Right ventricle myocardium superior (tissue), 1 donor: ENCODE results near the gene ARHGEF33. TPM values are rescaled to one million over a fixed set of nuclear protein-coding genes. Genes with fewer than 3 reads are reported as not detected.
A peak's percentile ranks its signal among the peaks of the same experiment; 100 is the strongest.

ENCODE experiments used
- ATAC-seq: fragments of 200-7000 bp; cut with Tn5 transposase; one replicate; pipeline ENCODE4 v1.9.1; 2020; ENCODE audit warnings: mild to moderate bottlenecking; ENCODE audit not compliant: poor library complexity
- DNase-seq: peaks from one replicate; pipeline ENCODE4 v3.0.0-alpha.2; 2020
- intact Hi-C: fragments of 100-400 bp; cut with DNase I; formaldehyde crosslinking; loops from one replicate; pipeline ENCODE4 v1.11.2; 2022
- total RNA-seq: library from RNA; stranded (reverse); fragmentation: NEBNext Ultra II Directional; extraction: Animal tissue kit (Norgen Biotek cat#: 25700); gene quantifications from one replicate; pipeline ENCODE4 v1.2.1, GENCODE V29; 2021
- donor health status: DM: no; HTN: yes; CAD: no; lungs with severe emphysema.

The ARHGEF33 gene
- total RNA-seq, 1 donor from 2014 or later, result 0.32 TPM

DNA sequence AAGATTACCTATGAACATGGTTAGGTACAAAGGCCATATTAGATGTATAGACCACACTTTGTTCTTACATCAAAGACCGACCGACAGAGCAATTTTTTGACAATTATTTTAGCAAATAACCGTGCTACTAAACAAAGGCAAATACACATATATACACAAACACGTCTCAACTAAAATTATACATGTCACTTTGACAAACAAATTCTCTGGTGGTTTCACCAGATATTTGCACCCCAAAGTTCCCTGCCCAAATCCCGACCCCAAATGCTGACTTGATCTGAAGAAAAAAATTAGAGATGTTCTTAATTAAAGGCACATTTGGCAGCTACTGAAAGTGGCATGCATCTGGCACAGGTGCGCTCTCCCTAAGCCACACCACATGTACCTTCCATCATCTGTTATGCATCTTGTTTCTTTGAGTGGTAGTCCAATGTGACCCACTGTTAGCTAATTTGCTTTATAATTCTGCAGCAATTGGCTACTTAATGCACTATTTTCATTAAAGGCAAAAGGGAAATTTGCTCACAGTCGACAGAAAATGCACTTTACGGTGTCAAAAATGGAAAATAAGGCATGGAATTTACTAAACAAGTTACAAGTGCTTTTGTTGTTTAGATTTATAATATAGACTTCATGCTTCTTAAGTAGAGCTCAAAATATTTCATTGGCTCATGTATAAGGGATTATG lies 92.1 kb downstream of the ARHGEF33 start:
- intact Hi-C loops, result no loop called here
- ATAC-seq (no peak), DNase-seq (no peak)

DNA sequence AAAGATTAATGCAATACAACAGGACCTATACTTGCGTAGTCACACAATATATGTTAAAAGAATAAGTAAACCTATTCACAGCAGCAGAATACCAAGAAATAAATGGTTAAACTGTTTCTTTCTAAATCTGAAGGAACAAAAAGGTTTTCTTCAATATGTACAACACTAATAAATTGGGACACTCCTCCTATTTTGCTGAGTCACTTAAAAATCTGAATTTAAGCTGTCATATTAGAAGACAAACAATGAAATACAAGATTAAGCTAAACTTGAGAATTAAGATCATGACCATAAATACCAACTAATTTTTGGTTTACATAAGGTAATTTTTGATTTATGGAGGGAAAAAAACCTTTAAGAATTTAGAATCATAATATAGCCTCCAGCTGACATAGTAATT lies 92.8 kb downstream of the ARHGEF33 start:
- intact Hi-C loops, result no loop called here
- no peak for ATAC-seq

DNA sequence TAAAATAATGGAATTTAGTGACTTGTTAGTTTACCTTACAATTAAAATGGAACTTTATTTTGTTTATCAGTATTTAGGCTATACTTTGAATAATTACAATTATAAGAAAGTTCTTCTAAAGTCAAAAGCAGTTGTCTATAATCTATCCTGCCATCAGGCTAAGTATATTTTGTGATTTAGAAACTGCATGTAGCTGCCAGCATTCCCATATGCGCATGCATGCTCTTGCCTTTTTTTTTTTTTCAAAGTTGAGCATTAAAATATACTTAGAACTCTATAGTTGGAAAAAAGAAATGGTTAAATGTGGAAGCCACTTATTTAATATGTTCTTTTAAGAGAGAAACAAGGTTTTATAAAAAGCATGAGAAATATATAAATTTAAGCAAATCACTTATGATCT lies 99.0 kb downstream of the ARHGEF33 start:
- DNase-seq (no peak), ATAC-seq (no peak)
- intact Hi-C loops, result no loop called here

More for the DNA sequence above, 92.8 kb downstream of the ARHGEF33 start:
- no peak for DNase-seq

DNA sequence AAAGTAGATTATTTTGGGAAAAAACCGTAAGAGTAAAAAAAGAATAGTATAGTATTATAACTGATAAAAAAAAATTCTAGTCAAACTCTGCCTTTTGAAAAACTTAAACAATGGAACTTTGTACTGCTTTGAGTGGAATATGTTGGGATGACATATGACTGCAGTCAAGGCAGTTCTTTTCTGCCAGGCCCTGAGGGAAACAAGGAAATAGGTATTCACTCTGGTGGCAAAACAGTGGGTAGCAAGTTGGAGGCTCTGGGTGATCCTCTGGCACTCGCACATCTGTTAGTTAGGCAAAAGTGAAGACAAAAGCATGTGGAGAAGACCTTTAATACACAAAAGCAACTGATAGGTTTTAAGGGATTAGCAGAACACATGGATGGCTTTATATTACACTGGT lies 102.2 kb downstream of the ARHGEF33 start:
- intact Hi-C loops, result no loop called here
- DNase-seq, result no peak
- ATAC-seq, result no peak

DNA sequence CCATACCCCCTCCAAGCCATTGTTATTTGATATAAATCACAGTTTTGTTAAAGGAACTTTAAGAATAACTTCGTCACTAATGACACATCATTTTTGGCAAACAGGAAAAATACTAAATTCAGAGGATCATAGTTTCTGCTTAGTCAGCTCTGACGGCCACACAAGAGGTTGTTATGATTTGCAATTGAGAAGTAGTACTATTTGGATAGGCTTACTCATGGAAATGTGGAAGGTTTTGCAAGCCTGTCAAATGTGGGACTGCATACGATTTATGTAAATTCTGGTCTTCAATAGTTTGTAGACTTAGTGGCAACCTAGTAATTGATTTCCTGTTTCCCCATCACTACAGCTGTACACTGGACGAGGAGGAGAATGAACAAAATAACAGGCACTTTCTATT lies 108.1 kb downstream of the ARHGEF33 start:
- ATAC-seq (peak; percentile 22), DNase-seq (no peak)
- intact Hi-C loops, result no loop called here

DNA sequence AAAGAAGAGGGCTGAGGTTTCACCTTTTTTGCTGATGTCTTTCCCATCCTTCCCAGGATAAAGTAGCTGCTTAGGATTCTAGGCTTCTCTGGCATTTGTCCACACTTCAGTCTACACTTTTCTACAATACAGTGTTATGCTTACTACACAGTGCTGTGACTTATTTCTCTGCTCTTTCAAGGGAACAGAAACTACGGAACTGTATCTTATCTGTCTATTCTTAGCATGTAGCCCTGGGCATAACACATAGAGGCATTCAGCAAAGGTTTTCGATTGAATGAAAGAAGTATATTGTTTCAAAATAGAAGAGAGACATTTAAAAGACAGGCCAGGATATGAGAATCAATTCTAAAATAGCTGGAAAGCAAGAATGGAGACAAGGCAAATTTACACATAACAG lies 110.9 kb downstream of the ARHGEF33 start:
- DNase-seq (no peak), ATAC-seq (peak; percentile 68)
- intact Hi-C loops, result no loop called here

DNA sequence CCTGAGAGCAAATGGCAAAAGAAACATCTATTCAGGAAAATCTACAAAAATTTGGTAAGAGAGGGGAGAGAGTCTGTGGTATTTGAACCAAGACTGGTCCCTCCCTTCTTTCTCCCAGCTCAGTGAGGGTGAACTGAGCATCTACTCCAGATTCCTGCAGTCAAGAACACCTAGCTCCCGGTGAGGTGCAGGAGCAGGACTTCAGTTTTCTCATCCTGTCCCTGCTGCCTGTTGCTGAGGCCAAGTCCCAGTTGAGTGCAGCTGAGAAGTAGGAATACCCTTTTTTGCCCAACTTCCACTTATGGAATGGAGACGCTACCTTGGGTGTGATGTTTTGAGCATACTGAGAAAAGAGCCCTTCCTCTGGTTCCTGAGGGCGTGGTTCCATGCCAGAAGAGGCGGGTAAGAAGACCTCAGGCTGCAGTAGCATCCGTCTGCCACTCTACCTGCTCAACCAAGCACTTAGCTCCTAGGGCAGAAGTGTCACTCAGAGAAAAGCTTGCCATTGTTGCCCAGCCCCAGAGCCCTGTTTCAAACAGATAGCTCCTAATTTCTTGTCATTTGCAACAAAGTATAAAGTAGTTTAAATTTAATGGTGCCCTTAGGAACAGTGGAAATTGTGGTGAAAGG lies 118.3 kb downstream of the ARHGEF33 start:
- ATAC-seq (no peak), DNase-seq (no peak)
- intact Hi-C loops, result no loop called here

DNA sequence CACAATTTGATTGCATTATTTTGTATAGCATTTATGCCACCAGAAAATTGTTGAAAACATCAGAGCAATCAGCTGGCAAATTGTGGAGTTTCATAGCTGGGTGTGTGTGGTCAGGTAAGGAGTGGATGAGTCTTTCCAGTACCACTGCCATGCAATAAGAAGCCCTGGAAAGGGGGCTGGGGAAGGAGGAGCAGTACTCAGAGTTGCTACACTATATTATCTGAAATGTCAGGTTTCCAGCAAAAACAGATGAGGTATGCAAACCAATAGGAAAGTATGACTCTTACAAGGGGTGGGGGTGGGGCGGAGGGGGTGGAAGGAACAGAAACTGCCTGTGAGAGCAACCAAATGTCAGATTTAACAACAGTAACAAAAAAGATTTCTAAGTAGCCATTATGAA lies 119.0 kb downstream of the ARHGEF33 start:
- ATAC-seq (no peak), DNase-seq (no peak)
- intact Hi-C loops, result no loop called here

DNA sequence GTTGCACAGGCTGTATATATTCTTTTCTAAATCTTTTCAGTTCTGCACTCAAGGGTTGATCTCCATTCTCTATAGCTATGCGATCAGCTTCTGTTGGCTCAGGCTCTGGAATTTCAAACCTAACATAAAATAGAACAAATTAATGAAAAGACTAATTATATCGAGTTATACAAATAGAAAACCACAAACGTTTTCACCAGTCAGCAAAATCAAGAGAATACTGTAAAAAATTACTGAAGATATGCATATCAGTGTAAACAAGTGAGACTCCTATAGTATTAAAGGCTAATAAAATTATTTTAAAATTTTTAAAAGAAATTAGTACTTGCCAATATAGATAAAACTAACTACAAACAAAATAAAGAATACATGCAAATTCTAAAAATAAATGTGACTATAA lies 124.2 kb downstream of the ARHGEF33 start:
- intact Hi-C loops, result no loop called here
- DNase-seq, result no peak
- ATAC-seq, result no peak

DNA sequence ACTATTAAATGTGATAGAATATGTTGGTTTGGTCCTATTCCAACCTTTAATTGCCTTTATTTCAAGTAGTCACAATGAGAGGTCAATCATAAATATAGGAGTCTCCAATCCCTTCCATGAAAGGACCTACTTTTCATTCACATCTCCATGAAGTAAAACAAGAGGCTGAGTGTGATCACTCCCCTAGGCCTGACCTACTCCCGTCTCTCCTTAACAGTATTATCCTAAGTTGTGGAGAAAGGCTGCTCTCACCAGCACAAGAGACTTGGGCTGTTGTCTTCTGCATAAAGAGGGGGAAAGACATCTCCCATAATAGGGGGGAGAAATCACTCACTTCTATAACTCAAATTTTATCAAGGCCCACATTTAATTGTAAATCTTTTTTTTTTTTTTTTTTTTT lies 125.7 kb downstream of the ARHGEF33 start:
- DNase-seq, result no peak
- intact Hi-C loops, result no loop called here
- no peak for ATAC-seq

DNA sequence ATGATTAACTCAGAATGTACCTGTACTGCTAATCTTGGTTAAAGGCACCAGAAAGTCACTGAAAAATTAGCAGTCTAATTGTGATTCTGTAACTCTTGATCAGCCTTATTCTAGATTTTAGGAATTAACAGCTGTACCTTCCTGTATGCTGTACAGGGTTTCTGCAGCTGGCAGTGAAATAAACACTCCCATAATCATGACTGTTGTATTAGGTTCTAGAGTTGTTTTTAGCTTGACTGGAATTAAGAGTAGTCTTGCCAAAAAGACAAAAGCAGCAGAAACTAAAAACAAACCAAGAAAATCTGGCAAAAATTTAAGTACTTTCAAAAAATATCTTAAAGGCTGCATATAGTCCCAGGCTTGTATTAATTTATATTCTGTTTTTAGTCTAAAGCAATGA lies 127.7 kb downstream of the ARHGEF33 start:
- ATAC-seq, result no peak
- no peak for DNase-seq
- intact Hi-C loops, result no loop called here

DNA sequence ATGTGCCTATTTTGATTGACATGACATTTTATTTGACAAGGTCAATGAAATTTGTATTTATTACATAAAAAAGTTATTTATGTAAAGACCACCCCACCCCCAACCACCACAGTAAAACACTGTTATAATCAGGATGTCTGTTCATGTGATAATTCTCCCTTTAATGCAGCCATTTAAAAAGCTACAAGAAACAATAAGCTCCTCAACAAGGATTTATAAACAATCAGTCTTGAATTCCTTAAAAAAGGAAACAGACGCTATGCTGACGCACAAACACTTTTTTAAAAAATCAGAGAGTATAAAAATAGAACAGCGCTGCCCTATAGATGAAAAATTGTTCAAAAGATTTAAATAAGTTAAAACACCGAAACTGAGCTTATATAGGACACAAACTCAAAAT lies 129.0 kb downstream of the ARHGEF33 start:
- DNase-seq (no peak), ATAC-seq (no peak)
- intact Hi-C loops, result no loop called here

DNA sequence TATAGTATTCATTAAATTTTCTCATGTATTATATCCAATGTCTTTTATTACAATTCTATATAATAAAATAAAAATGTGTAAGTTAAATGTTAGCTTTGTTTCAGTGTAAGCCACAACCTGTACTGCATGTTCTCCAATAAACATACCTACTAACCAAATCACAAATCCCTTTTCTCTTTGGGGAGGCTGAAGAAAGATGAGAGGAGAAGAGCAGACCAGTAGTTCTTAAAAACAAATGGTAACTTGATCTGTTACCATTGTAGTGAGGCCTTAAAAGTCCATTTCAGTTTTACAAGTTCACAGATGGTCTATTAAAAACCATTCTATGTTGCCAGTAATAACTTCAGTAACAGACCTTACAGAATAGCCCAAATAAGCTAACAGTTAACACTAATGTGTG lies 130.7 kb downstream of the ARHGEF33 start:
- DNase-seq (no peak), ATAC-seq (no peak)
- intact Hi-C loops, result no loop called here

DNA sequence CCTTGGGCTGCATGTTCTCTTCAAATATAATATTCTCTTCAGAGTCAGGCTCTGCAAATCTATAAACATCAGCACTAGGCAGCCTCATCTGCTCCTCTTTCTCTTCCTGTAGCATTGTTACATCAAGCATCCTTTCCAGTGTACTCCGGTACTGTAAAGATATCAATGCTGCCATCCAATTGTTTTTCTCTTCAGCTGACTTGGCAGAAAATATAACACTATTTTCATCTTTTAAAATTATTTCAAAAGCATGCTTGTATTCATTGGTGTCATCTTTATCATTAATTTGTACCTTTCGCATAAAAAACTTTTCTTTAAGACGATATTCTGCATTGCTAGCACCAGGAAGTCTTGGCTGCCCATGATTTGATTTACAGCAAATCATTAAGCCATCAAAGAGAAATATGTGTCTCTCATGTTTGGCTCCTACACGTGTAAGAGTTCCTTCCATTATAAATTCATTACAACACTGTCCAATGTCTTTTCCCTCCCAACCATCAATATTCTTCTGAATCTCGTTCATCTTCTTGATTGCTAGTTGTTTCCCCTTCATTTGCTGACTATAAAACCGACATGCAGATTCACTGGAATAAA lies 133.1 kb downstream of the ARHGEF33 start:
- intact Hi-C loops, result no loop called here
- DNase-seq (no peak), ATAC-seq (no peak)

DNA sequence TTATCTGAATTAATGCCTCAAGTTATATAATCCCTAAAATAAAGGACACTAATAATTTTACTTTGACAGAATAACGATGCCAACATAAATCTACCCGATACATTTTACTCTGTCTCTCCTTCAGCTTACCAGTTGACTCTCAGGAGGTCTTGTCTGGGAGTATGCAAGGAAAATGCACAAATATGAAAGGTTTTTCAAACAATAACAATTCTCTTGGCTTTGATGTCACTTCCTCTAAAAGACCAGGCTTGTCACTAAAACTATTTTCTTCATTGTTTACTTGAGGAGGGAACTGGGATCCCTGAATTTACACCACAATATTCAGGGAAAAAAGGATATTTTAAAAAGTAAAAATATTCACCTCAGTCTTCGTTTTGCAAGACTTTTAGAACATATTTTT lies 134.0 kb downstream of the ARHGEF33 start:
- DNase-seq (no peak), ATAC-seq (no peak)
- intact Hi-C loops, result no loop called here

DNA sequence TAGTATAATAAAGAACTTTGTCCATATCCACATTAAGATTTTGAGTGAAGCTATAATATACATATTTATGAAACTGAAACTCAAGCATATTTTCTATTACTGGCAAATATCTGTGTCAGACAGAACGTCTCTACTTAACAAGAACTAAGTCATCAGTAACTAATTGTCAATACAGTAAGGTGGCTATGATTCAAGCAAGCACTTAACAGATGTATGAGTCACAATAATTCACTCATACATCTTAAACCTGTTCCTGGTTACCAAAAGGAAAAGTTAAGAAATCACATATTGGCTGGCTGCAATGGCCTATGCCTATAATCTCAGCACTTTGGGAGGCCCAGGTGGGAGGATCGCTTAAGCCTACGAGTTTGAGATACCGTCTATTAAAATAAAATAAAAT lies 135.2 kb downstream of the ARHGEF33 start:
- intact Hi-C loops, result no loop called here
- DNase-seq (no peak), ATAC-seq (no peak)

Other genes with a start within 250 kb of the ARHGEF33 start
- 14.7 TPM for gene GALM, start 223.8 kb upstream of the ARHGEF33 start, total RNA-seq
- gene SRSF7, start 138.5 kb upstream of the ARHGEF33 start, total RNA-seq, result 45.9 TPM
- gene GEMIN6, start 111.7 kb upstream of the ARHGEF33 start, total RNA-seq, result 4.9 TPM
- gene DHX57, start 13.9 kb upstream of the ARHGEF33 start, total RNA-seq, result 12.6 TPM
- 20.2 TPM for gene MORN2, start 13.9 kb upstream of the ARHGEF33 start, total RNA-seq
- gene SOS1, start 231.2 kb downstream of the ARHGEF33 start, total RNA-seq, result 24.2 TPM